ENCODE data around the gene DLK2.
"Not testable (repeated sequence)": the region's sequence is repeated elsewhere in the genome, so short reads cannot be mapped to it uniquely, and the experiment has no call there.

DLK2 gene

GRCh38 chr6:43467752-43468151, 12.4 kb upstream of the DLK2 start:
- TF ChIP-seq CTCF (IDR thresholded peaks at IDR 0.05; ENCODE audit: low read depth, low read length, missing control alignments) = no peak
- H3K4me3 ChIP-seq (replicated peaks; ENCODE audit: low read depth, low read length) = no peak overlapping the region
- no peak for DNase-seq (ENCODE audit: extremely low read depth, low read depth)

- DNase-seq (ENCODE audit: extremely low read depth, low read depth) = not testable (repeated sequence)
These were observed 11.9 kb upstream of the DLK2 start for GRCh38 chr6:43467265-43467664.

GRCh38 chr6:43465948-43466347, 10.6 kb upstream of the DLK2 start:
- no peak for DNase-seq (ENCODE audit: extremely low read depth, low read depth)
- no peak overlapping the region for H3K4me3 ChIP-seq (replicated peaks; ENCODE audit: low read depth, low read length)
- TF ChIP-seq CTCF (IDR thresholded peaks at IDR 0.05; ENCODE audit: low read depth, low read length, missing control alignments) = no peak

More at GRCh38 chr6:43467265-43467664, 11.9 kb upstream of the DLK2 start:
- H3K4me3 ChIP-seq (replicated peaks; ENCODE audit: low read depth, low read length) = not testable (repeated sequence)

GRCh38 chr6:43464337-43464736, 9.0 kb upstream of the DLK2 start:
- DNase-seq (ENCODE audit: extremely low read depth, low read depth) = no peak
- TF ChIP-seq CTCF (IDR thresholded peaks at IDR 0.05; ENCODE audit: low read depth, low read length, missing control alignments) = no peak
- H3K4me3 ChIP-seq (replicated peaks; ENCODE audit: low read depth, low read length) = no peak overlapping the region

GRCh38 chr6:43461936-43462335, 6.6 kb upstream of the DLK2 start:
- no peak overlapping the region for H3K4me3 ChIP-seq (replicated peaks; ENCODE audit: low read depth, low read length)
- TF ChIP-seq CTCF (IDR thresholded peaks at IDR 0.05; ENCODE audit: low read depth, low read length, missing control alignments) = no peak
- DNase-seq (ENCODE audit: extremely low read depth, low read depth) = no peak

GRCh38 chr6:43460032-43460431, 4.7 kb upstream of the DLK2 start:
- DNase-seq (ENCODE audit: extremely low read depth, low read depth) = no peak
- H3K4me3 ChIP-seq (replicated peaks; ENCODE audit: low read depth, low read length) = no peak overlapping the region
- TF ChIP-seq CTCF (IDR thresholded peaks at IDR 0.05; ENCODE audit: low read depth, low read length, missing control alignments) = no peak

GRCh38 chr6:43459535-43459934, 4.2 kb upstream of the DLK2 start:
- TF ChIP-seq CTCF (IDR thresholded peaks at IDR 0.05; ENCODE audit: low read depth, low read length, missing control alignments) = no peak
- no peak for DNase-seq (ENCODE audit: extremely low read depth, low read depth)

GRCh38 chr6:43458154-43458553, 2.8 kb upstream of the DLK2 start:
- DNase-seq (ENCODE audit: extremely low read depth, low read depth); H3K4me3 ChIP-seq (replicated peaks; ENCODE audit: low read depth, low read length): not testable (repeated sequence)

More at GRCh38 chr6:43459535-43459934, 4.2 kb upstream of the DLK2 start:
- no peak overlapping the region for H3K4me3 ChIP-seq (replicated peaks; ENCODE audit: low read depth, low read length)
